Measurements from ENCODE around the gene HPSE. TPM values are rescaled to one million over a fixed set of nuclear protein-coding genes. Genes with fewer than 3 reads are reported as not detected.
A peak's percentile ranks its signal among the peaks of the same experiment; 100 is the strongest.

Gene HPSE
- total RNA-seq (2021; fragmentation: NEBNext Ultra II Directional; extraction: Animal tissue kit (Norgen Biotek cat#: 25700)) (5.0 and 5.4 TPM in 2 replicates), polyA plus RNA-seq (2011; rRNA removed) (1.2 and 1.5 TPM in 2 replicates), polyA minus RNA-seq (2011; rRNA and poly(A)+ RNA removed) (1.2 and 2.1 TPM in 2 replicates)
- 1.1 TPM for polyA plus RNA-seq (2011; cell fraction: cytosol; rRNA removed)
- polyA plus RNA-seq (2011; cell fraction: nucleus; rRNA removed) = 1.1 TPM
- polyA plus RNA-seq (2012, experiment 1 of 2) = 1.7 to 2.2 TPM (median 2.0 TPM) in 4 replicates
- 1.4 TPM for polyA plus RNA-seq (2012, experiment 2 of 2)
- 4.5 TPM for polyA plus RNA-seq (2013, experiment 1 of 2)
- polyA plus RNA-seq (2013, experiment 2 of 2) = 4.5 TPM
- 2.7 TPM for polyA minus RNA-seq (2011; cell fraction: cytosol; rRNA and poly(A)+ RNA removed)
- 1.1 TPM for polyA minus RNA-seq (2011; cell fraction: nucleus; rRNA and poly(A)+ RNA removed)
- long read RNA-seq, experiment 1, partial matches to known transcripts = 1 of 1 reads
- long read RNA-seq, experiment 1, other reads (novel, unspliced or antisense) = 0 of 1 reads
- long read RNA-seq, experiment 2, full-length matches to known transcripts = 1 of 1 reads
- long read RNA-seq, experiment 2, partial matches to known transcripts = 0 of 1 reads
- long read RNA-seq, experiment 2, other reads (novel, unspliced or antisense) = 0 of 1 reads

GRCh38 chr4:83334425-83335241 lies at the start of gene HPSE:
TSS of gene HPSE (minus strand) at chr4:83334848. CDS start at chr4:83334782, 66 bp downstream.
- WGBS, 2 experiments (ENCODE audit: extremely low coverage in 1 of 2, insufficient coverage in 1 of 2, insufficient read length in 1 of 2, insufficient replicate concordance in 2 of 2, low coverage in 1 of 2, low lambda C conversion rate in 2 of 2, missing lambda C conversion rate in 1 of 2) = 1% methylated on average over 51 of the region's 63 CpGs; no CpG with 5 or more reads in 1 of the 2 experiments
- Histone ChIP-seq H4K8ac (ENCODE audit: extremely low read depth, insufficient read depth, low read length) (peak within 1 kb of the TSS; percentile 82), H2AK5ac (ENCODE audit: low read depth, low read length) (no peak within 1 kb of the TSS), H3K4me1 (replicated peaks in 1 of 4; ENCODE audit: control insufficient read depth in 3 of 4, insufficient read depth in 4 of 4, low read length in 3 of 4) (no peaks in the 10 kb centered on the region), H3K23me2 (ENCODE audit: low read depth, low read length) (peaks cover 12% of the 10 kb centered on the region), H2BK120ac (replicated peaks; ENCODE audit: low read depth, low read length) (no peak within 1 kb of the TSS), H3K27me3 (replicated peaks in 1 of 4; ENCODE audit: control insufficient read depth in 3 of 4, extremely low read depth in 1 of 4, insufficient read depth in 3 of 4, low read length in 3 of 4) (peaks cover 11 to 33% (median 25%) of the 10 kb centered on the region in 4 experiments), H2BK15ac (ENCODE audit: low read length) (no peak within 1 kb of the TSS), H3K79me1 (ENCODE audit: low read depth, low read length) (no peaks in the 10 kb centered on the region), H4K91ac (replicated peaks; ENCODE audit: insufficient read length, low read length) (no peak within 1 kb of the TSS), H2BK5ac (ENCODE audit: low read depth, low read length) (no peak within 1 kb of the TSS), H3K27ac (ENCODE audit: low read depth, low read length) (no peak within 1 kb of the TSS; the same call in 1 of the 2 replicates), H2BK20ac (ENCODE audit: low read length) (no peak within 1 kb of the TSS), H3K18ac (ENCODE audit: extremely low read depth, low read length) (peak within 1 kb of the TSS; percentile 54; the same call in 1 of the 2 replicates), H3K14ac (ENCODE audit: insufficient read length) (no peak within 1 kb of the TSS), H4K5ac (ENCODE audit: insufficient read length, low read depth, low read length) (no peak within 1 kb of the TSS), H3K56ac (replicated peaks; ENCODE audit: insufficient read length, low read depth, low read length) (no peak within 1 kb of the TSS), H2BK12ac (ENCODE audit: low read depth, low read length) (peak within 1 kb of the TSS; percentile 55; the same call in 1 of the 2 replicates), H3K23ac (ENCODE audit: insufficient read length) (no peak within 1 kb of the TSS), H3K4me2 (ENCODE audit: insufficient read depth in 1 of 2, low read depth in 2 of 2, low read length in 2 of 2) (peak within 1 kb of the TSS; percentile 77 to 94), H3K9ac (replicated peaks in 1 of 4; ENCODE audit: extremely low read depth in 1 of 4, low read depth in 3 of 4, low read length in 3 of 4) (peak within 1 kb of the TSS in 3 of 4 experiments; percentile 6 to 52 (median 29); a peak in 5 of 7 replicates), H3K4me3 (ENCODE audit: extremely low read depth in 1 of 4, insufficient read depth in 2 of 4, low read depth in 3 of 4, low read length in 4 of 4) (peak within 1 kb of the TSS; percentile 67 to 90 (median 76)), H3K4ac (replicated peaks; ENCODE audit: insufficient read length, low read depth, low read length) (no peak within 1 kb of the TSS), H4K20me1 (replicated peaks in 1 of 2; ENCODE audit: control insufficient read depth in 1 of 2, insufficient read depth in 2 of 2, low read length in 2 of 2) (no peaks in the 10 kb centered on the region), H3K79me2 (ENCODE audit: control insufficient read depth in 1 of 2, insufficient read depth in 2 of 2, low read length in 2 of 2) (no peaks in the 10 kb centered on the region), H3K9me3 (ENCODE audit: insufficient read depth in 2 of 2, low read depth in 1 of 2, low read length in 1 of 2) (no peaks in the 10 kb centered on the region), H2AFZ (ENCODE audit: low read length) (peak within 1 kb of the TSS; percentile 56), H3K36me3 (ENCODE audit: control insufficient read depth in 2 of 4, insufficient read depth in 4 of 4, low read length in 3 of 4) (no peaks in the 10 kb centered on the region)
- POLR2A ChIA-PET (ENCODE audit: partially characterized antibody) = interaction anchor here (0.6 to 1.3 kb wide), 3 partner anchors 12 to 1230 kb away, joined by 3 to 4 read pairs (median 3); partner anchors contain the start of gene ABRAXAS1
- peak; percentile 51 to 92 for DNase-seq (ENCODE audit: low read depth in 1 of 2, low spot score in 2 of 2)
- CTCF ChIA-PET (ENCODE audit: partially characterized antibody) = interaction anchor here (0.7 to 1.3 kb wide), 2 partner anchors 55 to 57 kb away, joined by 4 read pairs; no protein-coding TSS in a partner anchor
- FAIRE-seq = no peak
- TF ChIP-seq POU5F1 (IDR thresholded peaks at IDR 0.05; ENCODE audit: low read depth, low read length) (no peak), CTCF (IDR thresholded peaks at IDR 0.05; ENCODE audit: control extremely low read depth in 1 of 3, insufficient read depth in 1 of 3, low read depth in 1 of 3, low read length in 3 of 3) (no peak), NANOG (IDR thresholded peaks at IDR 0.05; ENCODE audit: insufficient read depth, low read depth, low read length, poor library complexity, severe bottlenecking) (no peak), SP2 (IDR thresholded peaks at IDR 0.05; ENCODE audit: low read length) (no peak), CTBP2 (IDR thresholded peaks at IDR 0.05; ENCODE audit: borderline replicate concordance, insufficient read depth, insufficient read length, low read length) (peak; percentile 60)
